Measurements from ENCODE around the gene C10orf143.

GRCh38 chr10:130062201-130062600, 48.4 kb downstream of the C10orf143 start:
- TF ChIP-seq CTCF (IDR thresholded peaks at IDR 0.05; ENCODE audit: low read length): no peak
- no peak for TF ChIP-seq EZH2 (IDR thresholded peaks at IDR 0.05; ENCODE audit: borderline replicate concordance, low read length)
